Measurements from ENCODE around the gene CRTAC1.

The CRTAC1 gene

DNA sequence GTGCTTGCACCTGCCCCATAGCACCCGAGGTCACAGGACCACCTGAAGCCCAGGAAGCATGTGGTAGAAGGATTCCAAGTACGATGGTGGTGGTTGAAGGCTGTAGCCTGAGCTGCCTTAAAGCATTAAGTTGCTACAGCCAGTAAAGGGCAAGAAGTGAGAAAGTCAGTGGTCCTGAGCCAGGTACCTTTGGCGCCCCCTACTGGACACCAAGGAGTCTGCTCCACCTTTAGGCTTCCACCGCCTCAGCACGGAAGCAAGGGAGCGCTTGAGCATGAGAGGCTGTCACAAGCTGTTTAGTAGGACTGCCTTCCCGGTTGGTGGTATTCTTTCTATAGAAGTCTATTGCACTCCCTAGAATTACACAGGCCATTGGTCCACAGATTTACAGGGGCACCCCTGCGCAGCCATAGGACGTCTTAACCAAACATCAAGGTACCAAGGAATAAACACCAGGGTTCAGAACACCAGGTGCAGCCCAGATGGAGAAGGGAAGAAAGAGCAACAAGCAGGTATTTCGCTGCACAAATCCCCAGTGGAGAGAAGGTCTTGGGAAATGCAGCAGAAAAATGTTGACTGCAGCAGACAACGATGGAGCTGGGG lies 2.2 kb downstream of the CRTAC1 start:
- FAIRE-seq, result no peak

DNA sequence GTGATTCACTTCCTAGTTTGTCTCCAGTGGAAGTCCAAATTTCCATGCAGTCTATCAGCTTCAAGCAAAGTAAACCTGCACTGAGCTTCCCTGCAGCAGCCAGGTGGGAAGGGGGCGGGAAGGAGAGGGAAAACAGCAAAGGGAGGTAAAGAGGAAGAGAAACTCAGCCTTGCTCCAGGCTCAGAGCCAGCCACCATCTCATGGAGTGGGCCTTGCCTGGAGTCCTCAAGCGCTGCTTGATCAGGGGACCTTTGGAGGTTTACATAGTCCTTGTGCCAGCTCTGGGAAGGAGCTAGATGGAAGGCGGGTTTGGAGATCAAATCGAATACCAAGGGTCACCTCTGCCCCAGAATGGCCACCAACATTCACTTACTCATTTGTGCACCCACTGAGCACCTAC lies 7.4 kb downstream of the CRTAC1 start:
- FAIRE-seq, result no peak

DNA sequence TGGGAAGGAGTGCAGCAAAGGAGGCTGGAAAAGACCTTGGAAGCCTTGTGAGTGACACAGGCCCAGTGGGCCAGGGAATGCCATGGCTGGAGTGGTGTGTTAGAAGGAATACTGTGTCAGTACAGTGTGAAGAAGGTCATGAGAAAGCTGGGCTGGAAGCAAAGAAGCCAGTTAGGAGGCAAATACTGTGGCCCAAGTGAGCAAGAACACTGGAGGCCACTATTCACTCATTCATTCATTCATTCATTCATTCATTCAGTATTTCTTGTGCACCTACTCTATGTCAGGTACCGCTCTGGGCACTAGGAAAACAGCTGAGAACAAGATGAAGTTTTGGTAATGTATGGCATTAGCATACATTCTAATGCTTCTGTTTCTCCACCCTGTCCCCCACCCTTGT lies 9.6 kb downstream of the CRTAC1 start:
- no peak for FAIRE-seq

DNA sequence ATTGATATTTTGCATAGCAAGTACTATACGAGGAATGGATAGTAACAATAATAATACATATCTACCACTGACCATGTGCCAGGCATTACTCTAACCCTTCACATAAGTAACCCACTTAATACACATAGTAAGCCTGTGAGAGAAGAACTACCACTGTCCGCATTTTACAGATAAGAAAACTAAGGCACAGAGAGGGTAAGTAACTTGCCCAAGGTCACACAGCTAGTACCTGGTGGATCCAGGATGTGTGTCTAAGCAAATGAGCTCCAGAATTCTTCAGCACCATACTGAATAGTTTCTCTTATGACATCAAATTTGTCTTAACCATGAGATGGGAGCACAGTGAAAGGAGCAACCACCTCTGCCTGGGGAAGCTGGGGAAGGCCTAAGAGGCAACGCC lies 10.2 kb downstream of the CRTAC1 start:
- FAIRE-seq, result no peak

DNA sequence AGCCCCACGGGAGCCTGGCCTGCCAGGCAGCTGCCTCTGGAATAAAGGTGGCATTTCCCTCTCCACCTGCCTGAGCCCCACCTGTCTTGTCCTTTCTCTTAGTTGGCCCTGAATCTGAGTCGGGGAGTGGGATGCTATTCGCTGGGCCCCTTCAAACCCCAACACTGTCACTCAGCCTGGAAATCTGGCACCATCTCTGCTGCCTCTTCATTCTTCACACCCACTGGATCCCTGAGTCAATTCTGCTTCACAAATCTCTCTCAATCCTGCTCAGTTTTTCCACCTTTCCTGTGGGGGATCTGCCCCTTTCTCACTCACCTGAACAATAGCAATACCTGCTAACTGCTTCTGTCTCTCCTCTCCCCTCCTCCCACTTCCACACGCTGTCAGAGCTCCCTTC lies 10.6 kb downstream of the CRTAC1 start:
- FAIRE-seq, result no peak

DNA sequence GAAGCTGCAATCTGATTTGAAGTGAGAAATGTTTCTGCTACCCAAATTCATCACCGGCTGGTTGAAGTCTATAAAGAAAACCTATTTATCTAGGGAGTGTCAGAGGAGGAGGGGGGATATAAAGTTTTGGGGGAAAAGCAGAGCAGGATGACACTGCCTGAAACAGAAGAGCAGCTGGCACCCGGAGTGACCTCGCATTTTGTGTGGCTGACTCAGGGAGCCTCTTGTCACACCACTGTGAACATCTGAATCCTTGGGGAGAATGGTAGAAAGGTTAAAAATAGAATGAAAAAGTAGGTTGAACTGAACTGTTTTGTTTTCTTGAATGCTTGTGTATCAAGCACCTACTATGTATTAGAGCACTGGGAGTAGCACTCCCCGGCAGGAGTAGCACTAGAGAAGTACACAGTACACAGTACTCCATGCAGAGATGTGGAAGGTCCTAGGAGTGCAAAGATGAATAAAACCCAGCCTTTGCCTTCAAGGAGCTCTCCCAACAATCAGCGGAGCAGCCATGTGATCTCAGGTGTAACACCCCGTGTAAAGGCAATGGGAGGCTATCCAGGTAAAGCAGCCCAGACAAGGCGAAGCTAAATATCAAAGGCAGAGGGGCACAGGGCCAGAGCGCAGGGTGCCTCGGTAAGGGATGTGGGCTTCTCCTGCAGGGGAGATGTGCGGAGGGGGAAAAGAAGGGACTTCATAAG lies 13.5 kb downstream of the CRTAC1 start:
- no peak for FAIRE-seq

DNA sequence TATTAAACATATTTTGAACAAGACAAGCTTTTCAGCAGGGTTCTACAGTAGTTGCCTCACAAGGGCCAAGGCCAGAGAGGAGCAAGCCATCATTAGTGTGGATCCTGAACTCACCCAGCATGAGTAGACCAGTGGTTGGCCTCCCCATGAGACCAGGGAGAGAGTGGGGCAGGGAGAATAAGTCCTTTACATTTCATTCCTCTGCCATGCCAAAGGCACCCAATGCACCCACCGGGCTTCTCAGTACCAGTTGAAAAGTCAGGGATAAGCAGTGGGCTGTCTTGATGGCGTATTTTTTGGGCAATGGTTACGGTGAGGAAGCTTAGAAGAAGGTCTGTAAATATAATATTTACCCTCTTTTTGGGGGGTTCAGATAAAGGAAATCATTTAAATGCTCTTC lies 16.6 kb downstream of the CRTAC1 start:
- FAIRE-seq, result no peak

DNA sequence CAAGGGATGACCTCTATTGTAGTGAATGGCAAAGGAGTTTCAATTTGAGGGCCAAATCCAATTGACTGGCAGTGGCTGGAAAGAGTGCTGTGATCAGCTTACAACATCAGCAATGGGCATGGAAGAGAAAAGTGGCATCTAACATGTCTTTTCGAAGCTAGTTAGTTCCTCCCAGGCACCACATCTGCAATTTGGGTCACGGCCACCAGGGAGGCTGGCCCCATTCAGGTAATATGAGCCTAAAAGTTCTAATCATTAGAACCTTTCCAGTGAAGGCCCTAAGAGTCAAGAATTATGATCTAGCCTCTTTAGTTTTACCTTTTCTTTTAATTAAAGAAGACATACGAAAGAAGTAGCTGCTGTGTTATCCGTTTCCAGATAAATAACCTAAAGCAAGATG lies 17.3 kb downstream of the CRTAC1 start:
- no peak for FAIRE-seq

DNA sequence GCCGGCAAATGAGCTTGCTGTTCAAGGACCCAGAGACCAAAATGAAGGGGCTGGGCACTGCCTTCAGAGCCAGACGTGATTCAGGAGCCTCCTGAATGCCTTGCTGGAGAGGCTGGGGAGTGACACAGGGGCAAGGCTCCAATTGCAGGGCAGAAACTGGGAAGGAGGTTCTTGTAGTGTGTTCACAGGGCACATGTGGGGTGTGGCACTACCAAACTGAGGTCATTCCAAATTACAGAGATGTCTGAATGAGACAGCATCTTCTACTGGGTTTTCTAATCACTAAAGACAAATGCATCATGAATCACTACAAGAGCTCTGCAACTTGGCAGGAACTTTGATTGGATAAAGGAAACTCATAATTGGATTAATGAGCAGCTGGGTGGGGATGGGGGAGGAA lies 17.8 kb downstream of the CRTAC1 start:
- no peak for FAIRE-seq

DNA sequence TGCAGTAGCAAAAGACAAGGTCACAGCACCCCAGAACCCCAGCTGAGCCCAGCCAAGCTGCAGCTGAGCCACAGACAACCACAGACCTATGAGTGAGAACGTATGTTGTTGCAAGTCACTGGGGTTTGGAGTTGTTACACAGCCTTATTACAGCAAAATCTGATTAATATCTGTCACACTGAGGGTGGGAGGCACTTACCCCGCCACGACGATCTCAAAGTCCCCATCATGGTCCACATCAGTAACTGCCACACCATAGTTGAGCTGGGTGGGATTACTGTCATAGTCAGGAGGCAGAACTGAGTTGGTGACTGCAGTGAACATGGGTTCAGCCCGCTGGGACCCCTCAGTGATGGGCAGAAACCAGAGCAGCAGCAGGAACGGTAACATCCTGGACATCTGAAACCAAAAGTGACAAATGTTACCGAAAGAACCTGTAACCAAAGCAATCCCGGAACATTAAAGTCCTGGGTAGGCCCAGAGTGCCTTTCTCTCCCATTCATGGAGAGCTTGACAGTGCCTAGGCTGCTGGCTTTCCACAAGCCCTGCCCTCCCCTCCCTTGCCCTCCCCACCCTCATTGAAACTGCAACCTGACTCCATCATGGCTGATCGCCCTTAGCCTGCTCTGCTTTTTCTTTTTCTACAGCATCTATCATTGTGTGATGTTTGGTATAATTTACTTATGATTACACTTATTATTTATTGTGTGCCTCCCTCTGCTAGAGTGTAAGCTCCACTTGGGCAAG lies 19.3 kb downstream of the CRTAC1 start:
- no peak for FAIRE-seq

DNA sequence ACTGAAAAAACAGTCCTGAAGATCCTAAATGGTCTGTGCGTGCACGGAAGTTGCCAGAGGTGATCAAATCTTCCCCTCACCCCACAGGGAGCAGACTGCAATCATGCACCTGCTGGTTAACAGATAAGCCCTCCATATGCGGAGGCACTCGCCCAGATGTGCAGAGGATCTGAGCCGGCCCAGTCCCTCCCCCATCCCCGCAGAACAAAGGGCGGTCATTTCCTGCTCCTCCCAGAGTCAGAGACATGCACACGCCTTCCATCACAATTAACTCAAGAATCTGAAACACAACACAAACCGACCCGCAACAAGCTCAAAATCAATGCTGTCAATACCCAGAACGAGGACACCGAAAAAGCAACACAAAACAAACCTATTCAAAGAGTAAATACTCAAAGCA lies 24.2 kb downstream of the CRTAC1 start:
- FAIRE-seq, result no peak

DNA sequence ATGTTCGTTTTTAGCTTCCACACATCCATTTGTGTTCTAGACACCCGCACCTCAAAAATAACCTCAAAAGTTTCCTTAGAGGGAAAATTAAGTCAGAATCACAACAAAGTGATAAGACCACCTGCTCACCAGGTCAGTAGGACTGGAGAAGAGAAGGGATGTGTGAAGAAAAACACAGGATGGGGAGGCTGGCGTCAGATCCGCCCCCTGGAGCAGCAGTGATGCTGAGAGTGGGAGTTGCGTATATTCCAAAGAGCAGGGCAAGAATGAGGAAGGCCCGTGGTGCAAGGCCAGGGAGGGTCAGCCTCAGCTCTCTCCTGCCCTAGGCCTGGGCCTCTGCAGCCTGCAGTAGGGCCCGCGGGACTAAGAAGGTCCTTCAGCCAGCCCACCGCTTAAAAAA lies 28.7 kb downstream of the CRTAC1 start:
- no peak for FAIRE-seq

DNA sequence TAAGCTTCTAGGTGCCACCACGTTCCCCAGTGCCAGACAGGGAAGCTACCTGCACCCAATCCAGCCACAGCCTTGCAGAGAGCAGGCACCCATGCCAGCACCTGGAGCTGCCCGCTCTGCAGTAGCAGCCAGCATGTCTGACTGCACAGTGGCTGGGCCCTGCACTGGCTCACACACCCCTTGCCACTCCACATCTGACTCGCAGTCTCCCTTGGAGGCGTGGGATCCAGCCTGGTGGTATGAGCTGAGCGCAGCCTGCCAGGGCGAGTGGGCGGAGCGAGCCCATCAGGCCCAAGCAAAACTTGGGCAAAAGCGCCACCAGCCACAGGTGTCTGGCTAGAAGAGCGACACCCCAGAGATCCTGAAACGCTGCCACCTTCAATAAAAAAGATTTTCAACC lies 30.1 kb downstream of the CRTAC1 start:
- FAIRE-seq, result no peak

DNA sequence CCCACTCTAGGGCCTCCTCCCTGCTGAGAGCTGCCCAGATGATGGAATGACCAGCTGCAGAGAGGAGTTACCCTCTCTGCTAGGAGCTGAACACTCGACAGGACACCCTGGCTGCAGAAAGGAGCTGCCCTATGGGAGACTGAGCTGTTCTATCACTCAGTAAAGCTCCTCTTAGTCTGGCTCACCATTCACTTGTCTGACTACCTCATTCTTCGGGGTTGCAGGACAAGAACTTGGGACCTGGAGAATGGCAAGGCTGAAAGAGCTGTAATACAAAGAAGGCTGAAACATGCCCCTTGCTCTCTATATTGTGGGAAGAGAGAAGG lies 30.5 kb downstream of the CRTAC1 start:
- no peak for FAIRE-seq

DNA sequence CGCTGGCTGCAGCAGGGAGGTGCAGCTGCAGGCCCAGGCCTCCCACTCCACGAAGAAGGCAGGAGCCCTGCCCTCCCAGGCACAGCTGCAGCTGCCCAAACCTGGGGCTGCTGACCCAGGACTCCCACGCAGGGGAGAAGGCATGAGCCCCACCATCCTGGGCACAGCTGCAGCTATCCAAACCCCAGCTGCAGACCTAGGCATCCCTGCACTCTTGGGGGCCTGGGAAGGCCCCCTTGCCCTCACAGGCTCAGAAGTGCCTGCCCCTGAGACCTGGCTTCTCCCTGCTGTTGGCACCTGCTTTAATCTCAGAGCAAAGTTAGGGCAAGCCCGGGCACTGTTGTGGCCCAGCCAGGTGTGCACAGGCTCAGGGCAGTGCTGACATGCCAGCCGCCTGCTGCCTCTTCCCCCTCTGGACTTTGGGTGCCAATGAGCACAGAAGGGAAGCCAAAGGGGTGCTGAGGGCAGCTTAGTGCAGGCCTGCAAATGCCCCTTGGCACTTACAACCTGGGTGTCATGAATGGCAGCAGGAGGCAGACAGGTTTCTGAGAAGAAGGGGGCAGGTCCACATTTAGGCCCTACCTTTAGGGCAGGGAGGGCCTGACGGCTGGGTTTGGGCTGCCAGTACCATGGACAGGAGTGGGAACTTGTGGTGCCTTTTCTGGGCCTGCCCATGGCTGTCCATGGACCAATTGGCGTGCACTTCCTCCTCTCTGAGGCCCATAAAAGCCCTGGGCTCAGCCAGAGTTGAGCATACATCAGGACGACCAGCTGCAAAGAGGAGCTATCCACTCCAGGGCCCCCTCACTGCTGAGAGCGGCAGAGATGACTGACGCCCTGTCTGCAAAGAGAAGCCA lies 31.1 kb downstream of the CRTAC1 start:
- no peak for FAIRE-seq

DNA sequence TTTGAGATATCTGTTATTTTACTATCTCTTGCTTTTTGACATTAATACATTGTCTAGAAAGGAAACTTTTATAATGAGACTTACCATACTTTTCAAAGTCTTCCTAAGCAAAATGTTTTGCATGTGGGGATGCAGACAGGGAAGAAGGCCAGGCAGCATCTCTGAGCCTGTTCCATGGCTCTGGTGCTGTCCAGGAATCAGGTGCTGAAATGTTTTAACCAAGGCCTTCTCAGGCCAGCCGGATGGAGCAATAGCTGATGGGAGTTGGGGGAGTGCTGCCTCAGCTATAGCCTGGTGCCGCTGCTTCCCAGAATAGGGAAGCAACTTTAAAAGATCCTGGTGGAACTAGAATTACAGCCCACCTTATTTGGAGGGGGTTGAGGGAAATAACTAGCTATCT lies 38.5 kb downstream of the CRTAC1 start:
- FAIRE-seq, result no peak

DNA sequence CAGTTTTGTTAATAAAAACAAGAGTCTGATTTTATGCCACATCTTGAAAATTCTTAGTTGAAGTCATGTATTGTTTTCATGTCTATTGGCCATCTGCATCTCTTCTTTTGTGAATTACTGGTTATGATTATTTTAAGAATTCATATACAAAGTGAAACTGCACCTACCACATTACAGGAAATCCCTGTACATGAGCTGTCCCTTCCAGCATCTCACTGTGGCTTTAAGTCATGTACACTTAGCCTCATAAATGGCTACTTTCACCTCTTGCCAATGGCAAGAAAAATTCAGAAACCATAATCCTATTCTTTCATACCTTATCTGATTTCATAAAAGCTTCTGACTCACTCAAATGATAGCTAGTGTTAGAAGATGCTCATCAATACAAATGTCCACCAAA lies 48.6 kb downstream of the CRTAC1 start:
- no peak for FAIRE-seq

DNA sequence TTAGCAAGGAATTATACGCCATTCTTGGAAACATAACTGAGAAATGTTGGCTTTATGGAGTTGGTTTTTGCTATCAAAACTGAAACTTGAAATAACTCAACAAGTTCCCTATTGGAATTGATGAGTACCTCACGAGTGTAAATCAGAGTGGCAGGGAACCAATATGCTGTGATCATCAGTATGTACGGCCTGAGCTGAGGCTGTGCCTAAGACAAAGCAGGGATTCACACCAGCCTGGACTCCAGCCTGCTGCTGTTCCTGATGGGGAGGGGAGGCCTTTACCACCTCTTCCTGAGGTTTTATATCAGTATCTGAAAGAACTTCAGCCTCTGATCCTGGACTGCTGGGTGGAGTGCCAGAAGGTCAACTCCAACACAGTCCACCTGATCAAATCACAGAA lies 52.7 kb downstream of the CRTAC1 start:
- no peak for FAIRE-seq

DNA sequence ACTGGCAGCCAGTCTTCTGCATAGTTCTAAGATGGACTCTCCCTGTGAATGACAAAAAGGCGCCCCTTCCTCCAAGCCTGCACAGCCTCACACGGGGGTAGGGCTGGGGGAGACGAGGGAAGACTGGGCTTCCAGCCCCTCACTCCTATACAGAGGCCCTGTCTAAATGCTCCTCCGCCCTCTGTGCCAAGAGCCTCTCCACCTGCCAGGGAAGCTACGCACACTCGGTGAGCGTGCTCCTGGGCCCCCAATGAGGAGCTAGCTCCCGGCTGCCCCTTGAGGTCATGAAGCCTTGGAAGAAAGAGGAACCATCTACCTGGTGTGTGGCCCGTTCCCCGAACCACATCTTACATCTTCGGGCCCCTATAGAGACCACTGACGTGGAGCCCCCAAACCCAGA lies 54.8 kb downstream of the CRTAC1 start:
- no peak for FAIRE-seq

DNA sequence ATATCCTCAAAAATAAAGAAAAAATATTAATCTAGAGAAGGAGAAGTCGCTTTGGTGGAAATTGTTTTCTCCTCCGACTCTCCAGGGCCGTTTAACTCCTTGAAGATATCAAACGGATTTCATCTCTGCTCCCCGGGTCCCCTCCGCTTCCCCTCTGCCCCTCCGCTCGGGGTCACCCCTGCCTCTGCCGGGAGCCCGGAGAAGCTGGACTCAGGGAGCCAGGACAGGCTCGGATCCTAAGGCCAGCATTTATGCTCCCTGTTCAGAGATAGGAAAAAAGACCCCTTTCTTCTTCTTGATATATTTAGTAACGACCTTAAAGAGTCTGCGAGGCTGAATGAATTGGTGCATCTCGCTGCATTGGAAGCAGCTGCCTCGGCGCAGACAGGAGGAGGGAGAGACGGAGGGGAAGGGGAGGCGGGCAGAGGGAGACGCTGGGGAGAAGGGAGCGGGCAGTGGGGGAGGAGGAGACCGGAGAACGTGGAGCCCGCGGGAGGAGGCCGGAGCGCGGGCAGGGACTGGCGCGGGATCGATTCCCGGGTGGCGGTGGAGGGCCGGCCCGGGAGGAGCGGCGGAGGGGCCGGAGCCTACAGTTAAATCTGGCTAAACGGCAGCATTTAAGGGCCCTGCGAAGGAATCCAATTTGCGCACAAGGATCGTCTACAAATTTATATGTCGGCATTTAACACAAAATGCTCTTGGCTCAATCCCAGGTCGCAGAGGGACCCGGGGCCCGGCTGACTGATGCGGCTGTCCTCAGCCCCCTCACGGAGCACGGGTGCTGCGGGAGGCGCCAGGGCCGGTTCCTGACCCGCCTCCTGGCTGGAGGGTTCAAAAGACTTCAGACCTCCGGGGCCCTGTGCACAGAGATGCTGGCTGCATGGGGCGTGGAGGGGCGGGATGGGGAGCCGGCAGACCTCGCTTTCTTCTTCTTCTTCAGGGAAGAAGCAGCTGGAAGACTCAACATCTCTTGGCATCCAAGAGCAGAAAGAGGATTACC lies 55.6 kb downstream of the CRTAC1 start:
- no peak for FAIRE-seq

DNA sequence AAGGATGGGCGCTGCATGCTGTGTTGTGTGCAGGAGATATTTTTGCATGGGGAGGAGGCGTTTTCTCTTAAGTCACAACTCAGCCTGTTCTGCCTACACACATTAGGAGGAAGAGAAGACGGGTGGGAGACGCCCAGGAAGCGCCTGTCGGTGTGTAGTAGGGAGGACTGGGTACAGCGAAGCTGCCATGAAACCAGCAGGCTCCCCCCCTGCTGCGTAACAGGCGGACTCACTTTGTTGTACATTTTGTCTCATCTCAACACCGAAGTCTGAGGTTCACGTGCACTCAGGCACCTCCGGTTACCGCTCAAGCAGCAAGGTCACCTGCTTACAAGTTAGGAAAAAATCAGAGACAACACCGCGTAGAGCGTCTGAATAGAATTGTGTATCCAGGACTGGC lies 56.3 kb downstream of the CRTAC1 start:
- no peak for FAIRE-seq

DNA sequence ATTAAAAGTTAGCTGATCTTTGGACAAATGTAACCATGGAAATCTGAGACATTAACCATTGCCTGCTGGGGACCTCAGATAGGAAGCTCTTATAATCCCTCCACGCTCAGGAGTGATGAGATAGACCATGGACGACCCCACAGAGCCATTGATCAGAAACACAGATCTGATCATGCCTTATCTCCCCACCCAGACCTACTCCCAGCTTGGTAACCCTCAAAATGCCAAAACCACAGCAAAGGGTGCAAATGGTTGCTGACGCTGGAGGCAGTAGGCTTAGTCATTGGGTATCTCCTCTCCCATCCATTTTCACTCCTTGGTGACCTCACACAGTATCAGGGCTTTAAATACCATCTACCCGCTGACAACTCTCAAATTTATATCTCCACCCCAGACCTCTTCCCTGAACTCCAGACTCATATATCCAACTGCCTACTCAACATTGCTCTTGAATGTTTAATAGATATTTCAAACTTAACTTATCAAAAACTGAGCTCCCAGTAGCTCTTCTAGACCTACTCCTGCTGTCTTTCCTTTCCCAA lies 60.8 kb downstream of the CRTAC1 start:
- FAIRE-seq, result no peak
